ENCODE results near the gene NEK10.

- TF ChIP-seq POLR2A (IDR thresholded peaks at IDR 0.05; ENCODE audit: low read length) (no peak), MAFK (IDR thresholded peaks at IDR 0.05; ENCODE audit: partially characterized antibody) (no peak), SMC3 (IDR thresholded peaks at IDR 0.05) (no peak), RCOR1 (IDR thresholded peaks at IDR 0.05; ENCODE audit: low read depth, low read length) (no peak), MAZ (IDR thresholded peaks at IDR 0.05; ENCODE audit: borderline replicate concordance, low read depth, low read length) (no peak), PBX3 (IDR thresholded peaks at IDR 0.05) (no peak), EP300 (IDR thresholded peaks at IDR 0.05) (no peak), ESRRA (IDR thresholded peaks at IDR 0.05; ENCODE audit: borderline replicate concordance, low read length) (no peak), CHD2 (IDR thresholded peaks at IDR 0.05; ENCODE audit: low read length, partially characterized antibody) (no peak), RNF2 (IDR thresholded peaks at IDR 0.05; ENCODE audit: borderline replicate concordance, low read depth) (no peak)
- TF ChIP-seq, protein P1, sequence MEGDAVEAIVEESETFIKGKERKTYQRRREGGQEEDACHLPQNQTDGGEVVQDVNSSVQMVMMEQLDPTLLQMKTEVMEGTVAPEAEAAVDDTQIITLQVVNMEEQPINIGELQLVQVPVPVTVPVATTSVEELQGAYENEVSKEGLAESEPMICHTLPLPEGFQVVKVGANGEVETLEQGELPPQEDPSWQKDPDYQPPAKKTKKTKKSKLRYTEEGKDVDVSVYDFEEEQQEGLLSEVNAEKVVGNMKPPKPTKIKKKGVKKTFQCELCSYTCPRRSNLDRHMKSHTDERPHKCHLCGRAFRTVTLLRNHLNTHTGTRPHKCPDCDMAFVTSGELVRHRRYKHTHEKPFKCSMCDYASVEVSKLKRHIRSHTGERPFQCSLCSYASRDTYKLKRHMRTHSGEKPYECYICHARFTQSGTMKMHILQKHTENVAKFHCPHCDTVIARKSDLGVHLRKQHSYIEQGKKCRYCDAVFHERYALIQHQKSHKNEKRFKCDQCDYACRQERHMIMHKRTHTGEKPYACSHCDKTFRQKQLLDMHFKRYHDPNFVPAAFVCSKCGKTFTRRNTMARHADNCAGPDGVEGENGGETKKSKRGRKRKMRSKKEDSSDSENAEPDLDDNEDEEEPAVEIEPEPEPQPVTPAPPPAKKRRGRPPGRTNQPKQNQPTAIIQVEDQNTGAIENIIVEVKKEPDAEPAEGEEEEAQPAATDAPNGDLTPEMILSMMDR (IDR thresholded peaks at IDR 0.05), result no peak
- TF ChIP-seq, protein P2, sequence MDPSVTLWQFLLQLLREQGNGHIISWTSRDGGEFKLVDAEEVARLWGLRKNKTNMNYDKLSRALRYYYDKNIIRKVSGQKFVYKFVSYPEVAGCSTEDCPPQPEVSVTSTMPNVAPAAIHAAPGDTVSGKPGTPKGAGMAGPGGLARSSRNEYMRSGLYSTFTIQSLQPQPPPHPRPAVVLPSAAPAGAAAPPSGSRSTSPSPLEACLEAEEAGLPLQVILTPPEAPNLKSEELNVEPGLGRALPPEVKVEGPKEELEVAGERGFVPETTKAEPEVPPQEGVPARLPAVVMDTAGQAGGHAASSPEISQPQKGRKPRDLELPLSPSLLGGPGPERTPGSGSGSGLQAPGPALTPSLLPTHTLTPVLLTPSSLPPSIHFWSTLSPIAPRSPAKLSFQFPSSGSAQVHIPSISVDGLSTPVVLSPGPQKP (IDR thresholded peaks at IDR 0.05; ENCODE audit: low read depth, low read length), result no peak
Observed at GRCh38 chr3:27378331-27378730, 9.1 kb upstream of the NEK10 start.

Measured in A549 (cell line).